ENCODE measurements around the gene CAMK2A. TPM values are rescaled to one million over a fixed set of nuclear protein-coding genes. Genes with fewer than 3 reads are reported as not detected.
"Not testable (repeated sequence)": the region's sequence is repeated elsewhere in the genome, so short reads cannot be mapped to it uniquely, and the experiment has no call there.

CAMK2A gene
- polyA plus RNA-seq, 2 of the 4 experiments (the other 2 are of a cell fraction): 0.09 to 0.93 TPM

GRCh38 chr5:150234576-150235499 lies 54.7 kb downstream of the CAMK2A start:
- WGBS (ENCODE audit: missing lambda C conversion rate): 77% methylated on average over 5 of the region's 5 CpGs
- no peak overlapping the region for H3K4me2 ChIP-seq
- CTCF ChIA-PET: interaction anchor here (0.8 to 11.7 kb wide), 8 partner anchors 12 to 598 kb away, joined by 3 to 105 read pairs (median 4); no protein-coding TSS in a partner anchor
- no peak overlapping the region for H3K27ac ChIP-seq
- H3K4me3 ChIP-seq: no peak overlapping the region
- ATAC-seq (no peak), DNase-seq (ENCODE audit: low read depth in 1 of 2, low spot score in 1 of 2) (no peak), FAIRE-seq (no peak)
- no peak for TF ChIP-seq TFCP2L1 (CRISPR knock-in tag; IDR thresholded peaks at IDR 0.05)
- TF ChIP-seq ZSCAN20 (CRISPR knock-in tag; IDR thresholded peaks at IDR 0.05): no peak
- TF ChIP-seq TP53 (CRISPR knock-in tag; IDR thresholded peaks at IDR 0.05): no peak
- TF ChIP-seq CHD4 (IDR thresholded peaks at IDR 0.05; ENCODE audit: borderline replicate concordance): no peak
- TF ChIP-seq POLR2A (IDR thresholded peaks at IDR 0.05; ENCODE audit: low read length): no peak
- no peak for TF ChIP-seq RNF2 (IDR thresholded peaks at IDR 0.05; ENCODE audit: borderline replicate concordance, low read depth)
- TF ChIP-seq HOXB13 (CRISPR knock-in tag; IDR thresholded peaks at IDR 0.05; ENCODE audit: low read depth): no peak
- no peak for TF ChIP-seq HMGXB4 (CRISPR knock-in tag; IDR thresholded peaks at IDR 0.05; ENCODE audit: borderline replicate concordance)
- H3K9me3 ChIP-seq: no peaks in the 10 kb centered on the region
- no peaks in the 10 kb centered on the region for H3K4me1 ChIP-seq
- POLR2A ChIA-PET: no interaction called here

- FAIRE-seq; H3K4me1 ChIP-seq; POLR2A ChIA-PET; ATAC-seq; H3K4me3 ChIP-seq; H3K9me3 ChIP-seq; H3K27ac ChIP-seq; H3K4me2 ChIP-seq; DNase-seq (ENCODE audit: low read depth in 1 of 2, low spot score in 1 of 2): not testable (repeated sequence)
- 65% methylated on average over 5 of the region's 5 CpGs for WGBS (ENCODE audit: missing lambda C conversion rate)
- CTCF ChIA-PET: interaction anchor here (0.9 to 11.7 kb wide), 5 partner anchors 12 to 117 kb away, joined by 3 to 105 read pairs (median 4); no protein-coding TSS in a partner anchor
Observed at GRCh38 chr5:150233706-150234105, 55.9 kb downstream of the CAMK2A start.

DNA sequence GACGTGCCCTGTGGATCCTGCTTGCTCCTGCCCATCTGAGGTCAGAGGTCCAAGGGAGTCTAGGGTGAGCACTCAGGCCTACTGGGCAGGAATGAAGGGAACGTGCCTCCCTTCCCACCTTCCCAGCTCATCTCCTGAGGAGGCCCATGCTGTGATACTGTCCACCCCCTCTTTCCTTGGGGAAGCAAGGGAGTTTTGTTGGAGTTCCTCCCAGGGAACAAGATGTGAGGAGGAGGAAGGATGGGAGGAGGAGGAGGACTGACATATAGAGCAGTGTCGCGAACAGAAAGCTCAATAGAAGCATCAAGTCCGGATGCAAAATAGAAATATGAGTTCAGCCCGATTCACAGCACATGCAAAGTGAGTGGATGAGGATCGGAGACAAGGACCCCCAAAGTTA lies 58.7 kb downstream of the CAMK2A start:
- no peak for DNase-seq (ENCODE audit: low read depth in 1 of 2, low spot score in 1 of 2)
- TF ChIP-seq ELK1 (IDR thresholded peaks at IDR 0.05; ENCODE audit: low read depth, low read length) (no peak), NR3C1 (IDR thresholded peaks at IDR 0.05) (no peak), ZSCAN20 (CRISPR knock-in tag; IDR thresholded peaks at IDR 0.05) (no peak), HEYL (CRISPR knock-in tag; IDR thresholded peaks at IDR 0.05) (no peak), HOXB13 (CRISPR knock-in tag; IDR thresholded peaks at IDR 0.05; ENCODE audit: low read depth) (no peak), RFX5 (IDR thresholded peaks at IDR 0.05) (no peak), CBX2 (IDR thresholded peaks at IDR 0.05; ENCODE audit: borderline replicate concordance, low read depth) (no peak), RARB (CRISPR knock-in tag; IDR thresholded peaks at IDR 0.05) (no peak), HDAC2 (IDR thresholded peaks at IDR 0.05) (no peak), POLR2A (IDR thresholded peaks at IDR 0.05; ENCODE audit: low read length) (no peak), EHF (CRISPR knock-in tag; IDR thresholded peaks at IDR 0.05) (no peak), TFCP2L1 (CRISPR knock-in tag; IDR thresholded peaks at IDR 0.05) (no peak), EHMT2 (IDR thresholded peaks at IDR 0.05; ENCODE audit: low read depth) (no peak), BHLHE40 (IDR thresholded peaks at IDR 0.05; ENCODE audit: low read depth, low read length) (no peak)
- TF ChIP-seq, protein P1, sequence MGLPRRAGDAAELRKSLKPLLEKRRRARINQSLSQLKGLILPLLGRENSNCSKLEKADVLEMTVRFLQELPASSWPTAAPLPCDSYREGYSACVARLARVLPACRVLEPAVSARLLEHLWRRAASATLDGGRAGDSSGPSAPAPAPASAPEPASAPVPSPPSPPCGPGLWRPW (IDR thresholded peaks at IDR 0.05): no peak
- TF ChIP-seq, protein P2, sequence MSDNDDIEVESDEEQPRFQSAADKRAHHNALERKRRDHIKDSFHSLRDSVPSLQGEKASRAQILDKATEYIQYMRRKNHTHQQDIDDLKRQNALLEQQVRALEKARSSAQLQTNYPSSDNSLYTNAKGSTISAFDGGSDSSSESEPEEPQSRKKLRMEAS (IDR thresholded peaks at IDR 0.05): no peak
- TF ChIP-seq, protein P3, sequence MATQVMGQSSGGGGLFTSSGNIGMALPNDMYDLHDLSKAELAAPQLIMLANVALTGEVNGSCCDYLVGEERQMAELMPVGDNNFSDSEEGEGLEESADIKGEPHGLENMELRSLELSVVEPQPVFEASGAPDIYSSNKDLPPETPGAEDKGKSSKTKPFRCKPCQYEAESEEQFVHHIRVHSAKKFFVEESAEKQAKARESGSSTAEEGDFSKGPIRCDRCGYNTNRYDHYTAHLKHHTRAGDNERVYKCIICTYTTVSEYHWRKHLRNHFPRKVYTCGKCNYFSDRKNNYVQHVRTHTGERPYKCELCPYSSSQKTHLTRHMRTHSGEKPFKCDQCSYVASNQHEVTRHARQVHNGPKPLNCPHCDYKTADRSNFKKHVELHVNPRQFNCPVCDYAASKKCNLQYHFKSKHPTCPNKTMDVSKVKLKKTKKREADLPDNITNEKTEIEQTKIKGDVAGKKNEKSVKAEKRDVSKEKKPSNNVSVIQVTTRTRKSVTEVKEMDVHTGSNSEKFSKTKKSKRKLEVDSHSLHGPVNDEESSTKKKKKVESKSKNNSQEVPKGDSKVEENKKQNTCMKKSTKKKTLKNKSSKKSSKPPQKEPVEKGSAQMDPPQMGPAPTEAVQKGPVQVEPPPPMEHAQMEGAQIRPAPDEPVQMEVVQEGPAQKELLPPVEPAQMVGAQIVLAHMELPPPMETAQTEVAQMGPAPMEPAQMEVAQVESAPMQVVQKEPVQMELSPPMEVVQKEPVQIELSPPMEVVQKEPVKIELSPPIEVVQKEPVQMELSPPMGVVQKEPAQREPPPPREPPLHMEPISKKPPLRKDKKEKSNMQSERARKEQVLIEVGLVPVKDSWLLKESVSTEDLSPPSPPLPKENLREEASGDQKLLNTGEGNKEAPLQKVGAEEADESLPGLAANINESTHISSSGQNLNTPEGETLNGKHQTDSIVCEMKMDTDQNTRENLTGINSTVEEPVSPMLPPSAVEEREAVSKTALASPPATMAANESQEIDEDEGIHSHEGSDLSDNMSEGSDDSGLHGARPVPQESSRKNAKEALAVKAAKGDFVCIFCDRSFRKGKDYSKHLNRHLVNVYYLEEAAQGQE (IDR thresholded peaks at IDR 0.05): no peak
- WGBS (ENCODE audit: missing lambda C conversion rate): 75% methylated on average over 7 of the region's 7 CpGs

More for the DNA sequence above, 58.7 kb downstream of the CAMK2A start:
- H3K9me3 ChIP-seq: no peaks in the 10 kb centered on the region
- H3K4me2 ChIP-seq: no peak overlapping the region
- H3K4me3 ChIP-seq: no peak overlapping the region
- peaks cover 7% of the 10 kb centered on the region; the same call in 1 of the 3 replicates for H3K4me1 ChIP-seq
- ChIA-PET POLR2A (interaction anchor here (0.7 kb wide), 1 partner anchor 17 kb away, joined by 3 read pairs; no protein-coding TSS in a partner anchor), CTCF (interaction anchor here (0.9 to 11.7 kb wide), 5 partner anchors 13 to 120 kb away, joined by 3 to 105 read pairs (median 5); no protein-coding TSS in a partner anchor)
- ATAC-seq (no peak), FAIRE-seq (no peak)
- no peak overlapping the region for H3K27ac ChIP-seq

Data from A549 (cell line).